ENCODE data around the gene TLCD4. TPM values are rescaled to one million over a fixed set of nuclear protein-coding genes. Genes with fewer than 3 reads are reported as not detected.

Gene TLCD4
- total RNA-seq, 1 experiment from 2014 or later = 1.8 TPM

DNA sequence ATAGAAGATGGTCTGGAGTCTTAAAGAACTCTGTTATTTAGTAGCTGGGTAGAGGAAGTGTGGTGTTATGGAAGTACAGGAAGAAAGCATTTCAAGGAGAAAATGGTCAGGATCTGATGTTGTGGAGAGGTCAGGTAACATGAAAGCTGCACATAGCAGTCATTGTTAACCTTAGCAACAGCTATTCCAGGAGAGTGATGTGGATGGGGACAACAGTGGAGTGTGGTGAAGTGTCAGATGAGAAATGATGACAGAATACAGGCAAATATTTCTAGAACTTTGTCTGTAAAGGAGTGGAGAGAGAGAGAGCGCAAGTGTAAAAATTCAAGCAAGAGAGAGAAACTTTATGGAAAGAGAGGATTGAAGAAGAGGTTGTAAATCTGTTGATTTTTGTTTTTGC, 15.6 kb downstream of the TLCD4 start:
- no peak overlapping the region for H4K91ac ChIP-seq (ENCODE audit: insufficient read length, low read depth, low read length)
- no peak overlapping the region for H2BK120ac ChIP-seq (ENCODE audit: low read depth, low read length, poor library complexity, severe bottlenecking)
- H3K27me3 ChIP-seq (ENCODE audit: insufficient read depth, low read length) = no peaks in the 10 kb centered on the region
- H4K20me1 ChIP-seq (ENCODE audit: control insufficient read depth, insufficient read depth, insufficient read length) = no peaks in the 10 kb centered on the region
- H3K4ac ChIP-seq (ENCODE audit: low read depth, low read length) = no peak overlapping the region
- no peak overlapping the region for H2AFZ ChIP-seq (ENCODE audit: low read length)
- no peak overlapping the region for H2BK12ac ChIP-seq (ENCODE audit: insufficient read length, low read depth, low read length)
- Mint-ChIP-seq H3K4me3 (no peak overlapping the region), H3K36me3 (ENCODE audit: insufficient read depth in 1 of 3, low read depth in 3 of 3) (no peaks in the 10 kb centered on the region), H3K27me3 (ENCODE audit: low read depth) (no peaks in the 10 kb centered on the region), H3K27ac (no peak overlapping the region), H3K9me3 (no peaks in the 10 kb centered on the region), H3K4me1 (peaks cover 6 to 7% of the 10 kb centered on the region in 2 experiments)
- no peak overlapping the region for H3K27ac ChIP-seq (ENCODE audit: insufficient read length, low read depth, low read length)
- no peaks in the 10 kb centered on the region for H3K9me3 ChIP-seq (ENCODE audit: control insufficient read depth, low read depth, low read length)
- H3K79me2 ChIP-seq (ENCODE audit: insufficient read depth, low read length) = no peaks in the 10 kb centered on the region; the same call in 1 of the 2 replicates
- no peak overlapping the region for H3K56ac ChIP-seq (ENCODE audit: insufficient read length, low read depth, low read length)
- no peak overlapping the region for H2AK5ac ChIP-seq (ENCODE audit: insufficient read length, low read length)
- H4K8ac ChIP-seq (replicated peaks; ENCODE audit: insufficient read length, low read depth, low read length) = no peak overlapping the region
- no peak overlapping the region for H3K23ac ChIP-seq (ENCODE audit: insufficient read length, low read depth, low read length)
- no peak overlapping the region for H2BK5ac ChIP-seq (ENCODE audit: insufficient read length, low read length)
- H3K14ac ChIP-seq (ENCODE audit: insufficient read depth, low read length) = no peak overlapping the region
- H3K9ac ChIP-seq (ENCODE audit: extremely low read depth, insufficient read length, low read length) = no peak overlapping the region
- no peaks in the 10 kb centered on the region for H3K4me1 ChIP-seq (ENCODE audit: insufficient read depth, low read length)
- no peaks in the 10 kb centered on the region for H3K79me1 ChIP-seq (ENCODE audit: insufficient read depth, low read depth, low read length, poor library complexity, severe bottlenecking)
- H3K18ac ChIP-seq (ENCODE audit: insufficient read length, low read depth, low read length) = no peak overlapping the region
- no peak overlapping the region for H4K5ac ChIP-seq (ENCODE audit: insufficient read length, low read depth, low read length)
- no peaks in the 10 kb centered on the region for H3K23me2 ChIP-seq (ENCODE audit: insufficient read length, low read depth, low read length, poor library complexity, severe bottlenecking)
- no peak overlapping the region for H2BK15ac ChIP-seq (ENCODE audit: low read depth, low read length)
- WGBS (ENCODE audit: extremely low coverage, insufficient read length, low lambda C conversion rate) = no CpG with 5 or more reads among the region's 1 CpG
- TF ChIP-seq, protein P1, sequence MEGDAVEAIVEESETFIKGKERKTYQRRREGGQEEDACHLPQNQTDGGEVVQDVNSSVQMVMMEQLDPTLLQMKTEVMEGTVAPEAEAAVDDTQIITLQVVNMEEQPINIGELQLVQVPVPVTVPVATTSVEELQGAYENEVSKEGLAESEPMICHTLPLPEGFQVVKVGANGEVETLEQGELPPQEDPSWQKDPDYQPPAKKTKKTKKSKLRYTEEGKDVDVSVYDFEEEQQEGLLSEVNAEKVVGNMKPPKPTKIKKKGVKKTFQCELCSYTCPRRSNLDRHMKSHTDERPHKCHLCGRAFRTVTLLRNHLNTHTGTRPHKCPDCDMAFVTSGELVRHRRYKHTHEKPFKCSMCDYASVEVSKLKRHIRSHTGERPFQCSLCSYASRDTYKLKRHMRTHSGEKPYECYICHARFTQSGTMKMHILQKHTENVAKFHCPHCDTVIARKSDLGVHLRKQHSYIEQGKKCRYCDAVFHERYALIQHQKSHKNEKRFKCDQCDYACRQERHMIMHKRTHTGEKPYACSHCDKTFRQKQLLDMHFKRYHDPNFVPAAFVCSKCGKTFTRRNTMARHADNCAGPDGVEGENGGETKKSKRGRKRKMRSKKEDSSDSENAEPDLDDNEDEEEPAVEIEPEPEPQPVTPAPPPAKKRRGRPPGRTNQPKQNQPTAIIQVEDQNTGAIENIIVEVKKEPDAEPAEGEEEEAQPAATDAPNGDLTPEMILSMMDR (conservative IDR thresholded peaks at IDR 0.05) = no peak
- DNase-seq = no peak
- no peak overlapping the region for H2BK20ac ChIP-seq (ENCODE audit: low read depth, low read length, poor library complexity, severe bottlenecking)
- H3T11ph ChIP-seq (ENCODE audit: low read length) = no peak overlapping the region
- no peak overlapping the region for H3K4me2 ChIP-seq (ENCODE audit: insufficient read depth, insufficient read length, low read length)

Data from H9 (cell line).